ENCODE data around the gene GOLPH3. TPM values are rescaled to one million over a fixed set of nuclear protein-coding genes. Genes with fewer than 3 reads are reported as not detected.

The GOLPH3 gene
- total and polyA plus RNA-seq, 2 of the 8 experiments (the other 6 are each of a cell fraction or from before 2014, with no cell fraction given), result 53.7 to 93.6 TPM

GRCh38 chr5:32094691-32095090 lies 79.4 kb downstream of the GOLPH3 start (continued):
- TF ChIP-seq CHD7 (IDR thresholded peaks at IDR 0.05; ENCODE audit: insufficient replicate concordance, low read length) (no peak), BCL11A (IDR thresholded peaks at IDR 0.05; ENCODE audit: low read depth in 2 of 2, low read length in 2 of 2) (no peak), SP1 (IDR thresholded peaks at IDR 0.05; ENCODE audit: low read depth, low read length) (no peak), BACH1 (IDR thresholded peaks at IDR 0.05; ENCODE audit: low read length) (no peak), GTF2F1 (IDR thresholded peaks at IDR 0.05; ENCODE audit: borderline replicate concordance, low read depth, low read length) (no peak), CBX8 (IDR thresholded peaks at IDR 0.05; ENCODE audit: borderline replicate concordance, low read depth, low read length) (no peak), RXRA (IDR thresholded peaks at IDR 0.05; ENCODE audit: insufficient read depth, low read depth, low read length) (no peak), POLR2A (IDR thresholded peaks at IDR 0.05; ENCODE audit: control extremely low read depth in 1 of 2, low read depth in 2 of 2, low read length in 2 of 2) (no peak), GABPA (IDR thresholded peaks at IDR 0.05; ENCODE audit: borderline replicate concordance, insufficient read depth, low read length) (no peak), FOSL1 (IDR thresholded peaks at IDR 0.05; ENCODE audit: insufficient read depth, low read depth, low read length) (no peak), MAX (IDR thresholded peaks at IDR 0.05) (no peak)

Data from H1 (cell line).